ES-I3 (cell line): ENCODE results near the gene ICA1.
"Not testable (repeated sequence)": the region's sequence is repeated elsewhere in the genome, so short reads cannot be mapped to it uniquely, and the experiment has no call there.

Experiments
- H3K36me3 ChIP-seq: 2 replicates; pipeline ENCODE4 v1.6.1; 2013; ENCODE audit warnings: mild to moderate bottlenecking, low read length, control low read depth, moderate library complexity; ENCODE audit not compliant: insufficient read depth
- H3K4me1 ChIP-seq: 2 replicates; pipeline ENCODE4 v1.6.1; 2013; ENCODE audit warnings: mild to moderate bottlenecking, control low read depth, low read length; ENCODE audit not compliant: insufficient read depth
- H3K9ac ChIP-seq: 2 replicates; pipeline ENCODE4 v1.6.1; 2013; ENCODE audit warnings: low read depth, mild to moderate bottlenecking, low read length, moderate library complexity
- H3K9me3 ChIP-seq: 2 replicates; pipeline ENCODE4 v1.6.1; 2013; ENCODE audit warnings: mild to moderate bottlenecking, low read length, moderate library complexity; ENCODE audit not compliant: control insufficient read depth, insufficient read depth

The ICA1 gene

GRCh38 chr7:8089036-8089780 is 172.8 kb downstream of the ICA1 start:
- Histone ChIP-seq H3K36me3 (no peaks in the 10 kb centered on the region), H3K9ac (no peak overlapping the region), H3K4me1 (peaks cover 17% of the 10 kb centered on the region; the same call in 1 of the 2 replicates), H3K9me3 (no peaks in the 10 kb centered on the region)

DNA sequence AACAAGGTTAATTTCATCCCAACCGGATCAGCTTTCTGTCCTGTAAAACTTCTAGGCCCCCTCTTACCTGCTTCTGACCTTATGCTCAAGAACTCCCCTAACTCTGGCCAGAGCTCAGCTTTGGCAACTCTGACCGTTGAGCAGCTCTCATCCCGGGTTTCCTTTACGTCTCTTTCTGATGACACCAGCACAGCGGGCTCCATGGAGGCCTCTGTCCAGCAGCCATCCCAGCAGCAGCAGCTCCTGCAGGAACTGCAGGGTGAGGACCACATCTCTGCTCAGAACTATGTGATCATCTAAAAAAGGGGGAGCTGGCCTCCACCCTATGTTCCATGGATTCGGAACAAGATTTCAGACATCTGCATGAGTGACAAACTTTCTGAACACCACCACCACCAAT is 175.7 kb downstream of the ICA1 start:
- no peaks in the 10 kb centered on the region for H3K9me3 ChIP-seq
- peaks cover 9% of the 10 kb centered on the region; the same call in 1 of the 2 replicates for H3K4me1 ChIP-seq
- no peaks in the 10 kb centered on the region for H3K36me3 ChIP-seq
- H3K9ac ChIP-seq: no peak overlapping the region

- Histone ChIP-seq H3K4me1 (peaks cover 9% of the 10 kb centered on the region; the same call in 1 of the 2 replicates), H3K9ac (no peak overlapping the region), H3K36me3 (no peaks in the 10 kb centered on the region), H3K9me3 (no peaks in the 10 kb centered on the region)
Observed at GRCh38 chr7:8085420-8085819, 176.5 kb downstream of the ICA1 start.

- no peaks in the 10 kb centered on the region for H3K36me3 ChIP-seq
- no peaks in the 10 kb centered on the region for H3K9me3 ChIP-seq
- peaks cover 9% of the 10 kb centered on the region; the same call in 1 of the 2 replicates for H3K4me1 ChIP-seq
- H3K9ac ChIP-seq: no peak overlapping the region
Observed at GRCh38 chr7:8084836-8085235, 177.1 kb downstream of the ICA1 start.

- Histone ChIP-seq H3K9me3 (no peaks in the 10 kb centered on the region), H3K4me1 (peaks cover 9% of the 10 kb centered on the region; the same call in 1 of the 2 replicates), H3K9ac (no peak overlapping the region), H3K36me3 (no peaks in the 10 kb centered on the region)
Observed at GRCh38 chr7:8082762-8083161, 179.2 kb downstream of the ICA1 start.

- no peaks in the 10 kb centered on the region for H3K9me3 ChIP-seq
- no peaks in the 10 kb centered on the region for H3K4me1 ChIP-seq
- H3K36me3 ChIP-seq: no peaks in the 10 kb centered on the region
- no peak overlapping the region for H3K9ac ChIP-seq
Observed at GRCh38 chr7:8078418-8078817, 183.5 kb downstream of the ICA1 start.

DNA sequence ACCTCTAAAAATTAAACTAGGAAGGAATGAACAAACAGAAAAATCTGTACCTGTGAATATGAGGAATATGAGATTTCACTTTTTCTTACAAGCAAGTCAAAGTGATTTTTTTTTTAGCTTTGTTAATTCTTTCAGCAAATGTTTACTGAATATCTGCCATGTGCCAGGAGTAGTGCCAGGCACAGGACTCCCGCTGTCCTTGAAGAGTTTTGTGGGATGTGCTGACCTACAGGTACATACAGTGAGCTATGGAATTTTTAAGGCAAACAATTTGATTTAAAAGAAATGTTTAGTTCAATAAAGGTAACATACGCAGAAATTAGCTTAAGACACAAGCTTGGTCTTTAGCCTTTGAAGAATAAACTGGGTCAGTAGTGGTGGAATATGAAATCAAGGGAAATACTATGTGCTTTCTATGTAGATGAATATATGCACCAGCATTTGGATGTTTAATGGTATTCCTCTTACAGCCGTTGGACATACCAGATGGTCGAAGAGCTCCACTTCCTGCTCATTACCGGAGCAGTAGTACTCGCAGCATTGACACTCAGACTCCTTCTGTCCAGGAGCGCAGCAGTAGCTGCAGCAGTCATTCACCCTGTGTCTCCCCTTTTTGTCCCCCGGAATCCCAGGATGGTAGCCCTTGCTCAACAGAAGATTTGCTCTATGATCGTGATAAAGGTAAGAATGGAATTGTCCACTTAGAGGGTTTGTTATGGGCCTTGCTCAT is 191.4 kb downstream of the ICA1 start:
- Histone ChIP-seq H3K9me3 (no peaks in the 10 kb centered on the region), H3K9ac (no peak overlapping the region), H3K36me3 (no peaks in the 10 kb centered on the region), H3K4me1 (peaks cover 2% of the 10 kb centered on the region; the same call in 1 of the 2 replicates)

- Histone ChIP-seq H3K9me3 (no peaks in the 10 kb centered on the region), H3K9ac (no peak overlapping the region), H3K36me3 (no peaks in the 10 kb centered on the region), H3K4me1 (peaks cover 7% of the 10 kb centered on the region; the same call in 1 of the 2 replicates)
Observed at GRCh38 chr7:8068892-8069686, 192.9 kb downstream of the ICA1 start.

- no peaks in the 10 kb centered on the region for H3K36me3 ChIP-seq
- H3K9ac ChIP-seq: no peak overlapping the region
- H3K9me3 ChIP-seq: no peaks in the 10 kb centered on the region
- H3K4me1 ChIP-seq: peaks cover 7% of the 10 kb centered on the region; the same call in 1 of the 2 replicates
Observed at GRCh38 chr7:8065356-8065813, 196.6 kb downstream of the ICA1 start.

DNA sequence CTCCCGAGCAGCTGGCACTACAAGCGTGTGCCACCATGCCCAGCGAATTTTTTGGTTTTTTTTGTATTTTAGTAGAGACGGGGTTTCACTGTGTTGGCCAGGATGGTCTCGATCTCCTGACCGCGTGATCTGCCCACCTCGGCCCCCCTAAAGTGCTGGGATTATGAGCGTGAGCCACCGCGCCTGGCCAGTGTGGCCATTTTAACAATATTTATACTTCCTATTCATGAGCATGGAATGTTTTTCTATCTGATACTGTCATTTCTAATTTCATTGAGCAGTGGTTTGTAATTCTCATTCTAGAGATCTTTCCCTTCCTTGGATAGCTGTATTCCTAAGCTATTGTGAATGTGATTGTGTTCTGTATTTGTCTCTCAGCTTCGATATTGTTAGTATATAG is 197.1 kb downstream of the ICA1 start:
- no peak overlapping the region for H3K9ac ChIP-seq
- H3K36me3 ChIP-seq: no peaks in the 10 kb centered on the region
- H3K9me3 ChIP-seq: no peaks in the 10 kb centered on the region
- H3K4me1 ChIP-seq: peaks cover 7% of the 10 kb centered on the region; the same call in 1 of the 2 replicates

DNA sequence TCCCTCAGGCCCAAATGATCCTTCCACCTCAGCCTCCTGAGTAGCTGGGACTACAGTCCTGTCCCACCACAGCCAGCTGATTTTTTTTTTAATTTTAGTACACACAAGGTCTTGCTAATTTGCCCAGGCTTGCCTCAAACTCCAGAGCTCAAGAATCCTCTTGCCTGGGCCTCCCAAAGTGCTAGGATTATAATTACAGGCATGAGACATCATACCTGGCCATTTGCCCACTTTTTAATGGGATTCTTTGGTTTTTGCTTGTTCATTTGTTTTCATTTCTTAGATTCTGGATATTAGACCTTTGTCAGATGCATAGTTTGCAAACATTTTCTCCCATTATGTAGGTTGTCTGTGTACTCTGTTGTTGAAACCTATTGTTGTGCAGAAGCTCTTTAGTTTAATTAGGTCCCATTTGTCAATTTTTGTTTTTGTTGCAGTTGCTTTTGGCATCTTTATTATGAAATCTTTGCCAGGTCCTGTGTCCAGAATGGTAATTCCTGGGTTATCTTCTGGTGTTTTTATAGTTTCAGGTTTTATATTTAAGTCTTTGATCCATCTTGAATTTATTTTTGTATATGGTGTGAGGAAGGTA is 198.2 kb downstream of the ICA1 start:
- no peaks in the 10 kb centered on the region for H3K9me3 ChIP-seq
- no peaks in the 10 kb centered on the region for H3K36me3 ChIP-seq
- peaks cover 7% of the 10 kb centered on the region; the same call in 1 of the 2 replicates for H3K4me1 ChIP-seq
- H3K9ac ChIP-seq: no peak overlapping the region

DNA sequence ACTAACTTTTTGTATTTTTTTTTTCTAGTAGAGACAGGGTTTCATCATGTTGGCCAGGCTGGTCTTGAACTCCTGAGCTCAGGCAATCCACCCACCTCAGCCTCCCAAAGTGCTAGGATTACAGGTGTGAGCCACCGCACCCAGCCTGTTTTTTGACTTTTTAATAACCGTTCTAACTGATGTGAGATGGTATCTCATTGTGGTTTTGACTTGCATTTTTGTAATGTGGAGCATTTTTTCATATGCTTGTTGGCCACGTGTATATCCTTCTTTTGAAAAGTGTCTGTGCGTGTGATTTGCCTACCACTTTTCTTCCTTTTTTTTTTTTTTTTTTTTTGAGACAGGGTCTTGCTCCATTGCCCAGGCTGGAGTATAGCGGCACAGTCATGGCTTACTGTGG is 198.7 kb downstream of the ICA1 start:
- not testable (repeated sequence) for H3K4me1 ChIP-seq, H3K9ac ChIP-seq, H3K9me3 ChIP-seq, H3K36me3 ChIP-seq
